HEK293T (cell line): ENCODE measurements around the gene CRCP.

Experiments
- CTCF ChIA-PET: fragments of 350-600 bp; formaldehyde crosslinking; extraction: SDS; loops from one replicate; lab custom pipeline; 2021; ENCODE audit warnings: antibody characterized with exemption, inconsistent platforms; lab: Yijun Ruan, JAX
- POLR2A ChIA-PET: fragments of 350-600 bp; formaldehyde crosslinking; extraction: SDS; loops from one replicate; lab custom pipeline; 2020; ENCODE audit warnings: antibody characterized with exemption, inconsistent platforms; lab: Yijun Ruan, JAX
- DNase-seq: peaks from one replicate; pipeline ENCODE4 v3.0.0; 2012; ENCODE audit warnings: mixed read lengths; ENCODE audit errors: extremely low spot score
- ARNT ChIP-seq: fragments of 450-650 bp; IDR thresholded peaks from 2 replicates; pipeline ENCODE4 v1.6.1; 2017; ENCODE audit warnings: mild to moderate bottlenecking
- BHLHE40 ChIP-seq: fragments of 450-650 bp; IDR thresholded peaks from 2 replicates; pipeline ENCODE4 v1.6.1; 2016; ENCODE audit warnings: mild to moderate bottlenecking, moderate library complexity, borderline replicate concordance
- CTBP1 ChIP-seq: fragments of 450-650 bp; IDR thresholded peaks from 2 replicates; pipeline ENCODE4 v1.6.1; 2016; ENCODE audit warnings: borderline replicate concordance
- ELF4 ChIP-seq: fragments of 450-650 bp; IDR thresholded peaks from 2 replicates; pipeline ENCODE4 v1.6.1; 2017; ENCODE audit warnings: antibody characterized with exemption
- FOXA1 ChIP-seq: fragments of 450-650 bp; IDR thresholded peaks from 2 replicates; pipeline ENCODE4 v1.6.1; 2016; ENCODE audit warnings: mild to moderate bottlenecking
- FOXK2 ChIP-seq: fragments of 450-650 bp; IDR thresholded peaks from 2 replicates; pipeline ENCODE4 v1.6.1; 2016; ENCODE audit warnings: mild to moderate bottlenecking
- FOXM1 ChIP-seq: fragments of 450-650 bp; IDR thresholded peaks from 2 replicates; pipeline ENCODE4 v1.6.1; 2017; ENCODE audit warnings: mild to moderate bottlenecking, borderline replicate concordance
- HDGF ChIP-seq: fragments of 450-650 bp; IDR thresholded peaks from 2 replicates; pipeline ENCODE4 v1.6.1; 2017; ENCODE audit warnings: antibody characterized with exemption, borderline replicate concordance
- L3MBTL2 ChIP-seq: fragments of 450-650 bp; conservative IDR thresholded peaks from 2 replicates; pipeline ENCODE4 v1.6.1; 2016; ENCODE audit warnings: mild to moderate bottlenecking
- LEF1 ChIP-seq: fragments of 450-650 bp; IDR thresholded peaks from 2 replicates; pipeline ENCODE4 v1.6.1; 2017; ENCODE audit warnings: mild to moderate bottlenecking, borderline replicate concordance
- NFRKB ChIP-seq: fragments of 450-650 bp; IDR thresholded peaks from 2 replicates; pipeline ENCODE4 v1.6.1; 2016; ENCODE audit warnings: mild to moderate bottlenecking, moderate library complexity
- SP1 ChIP-seq: fragments of 450-650 bp; IDR thresholded peaks from 2 replicates; pipeline ENCODE4 v1.6.1; 2017
- SUZ12 ChIP-seq: fragments of 450-650 bp; IDR thresholded peaks from 2 replicates; pipeline ENCODE4 v1.6.1; 2016; ENCODE audit warnings: mild to moderate bottlenecking
- TARDBP ChIP-seq: fragments of 450-650 bp; IDR thresholded peaks from 2 replicates; pipeline ENCODE4 v1.6.1; 2016
- ZNF384 ChIP-seq: fragments of 450-650 bp; IDR thresholded peaks from 2 replicates; pipeline ENCODE4 v1.6.1; 2016
- TF ChIP-seq, protein P1 (sequence below): fragments of 450-650 bp; IDR thresholded peaks from 2 replicates; pipeline ENCODE4 v1.6.1; 2016

The CRCP gene

DNA sequence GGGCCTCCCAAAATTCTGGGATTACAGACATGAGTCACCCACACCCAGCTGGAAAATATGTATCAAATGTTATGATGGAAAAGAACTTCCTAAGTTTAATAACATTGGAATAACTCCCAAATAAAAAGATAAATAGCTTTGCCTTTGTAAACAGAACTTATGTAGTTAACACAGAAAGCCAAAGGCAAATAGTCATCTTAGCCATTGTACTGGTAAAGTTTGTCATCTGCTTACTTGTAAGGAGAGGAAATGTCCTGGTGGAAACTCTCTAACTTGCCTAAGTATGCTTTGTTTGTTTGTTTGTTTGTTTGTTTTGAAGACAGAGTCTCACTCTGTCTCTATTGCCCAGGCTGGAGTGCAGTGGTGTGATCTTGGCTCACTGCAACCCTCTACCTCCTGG is 66.7 kb downstream of the CRCP start:
- no peak for DNase-seq
- POLR2A ChIA-PET = interaction anchor here (0.7 kb wide), 1 partner anchor 24 kb away, joined by 3 read pairs; the partner anchor contains the start of gene TPST1
- TF ChIP-seq BHLHE40 = no peak
- TF ChIP-seq SUZ12 = no peak
- no peak for TF ChIP-seq ELF4
- TF ChIP-seq, protein P1, sequence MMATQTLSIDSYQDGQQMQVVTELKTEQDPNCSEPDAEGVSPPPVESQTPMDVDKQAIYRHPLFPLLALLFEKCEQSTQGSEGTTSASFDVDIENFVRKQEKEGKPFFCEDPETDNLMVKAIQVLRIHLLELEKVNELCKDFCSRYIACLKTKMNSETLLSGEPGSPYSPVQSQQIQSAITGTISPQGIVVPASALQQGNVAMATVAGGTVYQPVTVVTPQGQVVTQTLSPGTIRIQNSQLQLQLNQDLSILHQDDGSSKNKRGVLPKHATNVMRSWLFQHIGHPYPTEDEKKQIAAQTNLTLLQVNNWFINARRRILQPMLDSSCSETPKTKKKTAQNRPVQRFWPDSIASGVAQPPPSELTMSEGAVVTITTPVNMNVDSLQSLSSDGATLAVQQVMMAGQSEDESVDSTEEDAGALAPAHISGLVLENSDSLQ = no peak
- CTCF ChIA-PET = interaction anchor here (0.6 kb wide), 1 partner anchor 61 kb away, joined by 3 read pairs; no protein-coding TSS in a partner anchor

DNA sequence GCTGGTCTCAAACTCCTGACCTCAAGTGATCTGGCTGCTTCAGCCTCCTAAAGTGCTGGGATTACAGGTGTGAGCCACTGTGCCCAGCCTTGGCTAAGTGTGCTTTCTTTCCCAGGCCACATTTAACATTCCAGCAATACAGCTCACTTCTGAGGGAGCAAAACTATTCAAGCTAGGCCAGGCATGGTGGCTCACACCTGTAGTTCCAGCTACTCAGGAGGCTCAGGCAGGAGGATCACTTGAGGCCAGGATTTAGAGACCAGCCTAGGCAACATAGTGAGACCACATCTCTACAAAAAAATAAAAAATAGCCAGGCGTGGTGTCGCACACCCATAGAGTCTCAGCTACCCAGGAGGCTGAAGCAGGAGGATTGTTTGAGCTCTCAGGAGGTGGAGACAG is 67.2 kb downstream of the CRCP start:
- CTCF ChIA-PET = interaction anchor here (0.6 kb wide), 1 partner anchor 61 kb away, joined by 3 read pairs; no protein-coding TSS in a partner anchor
- POLR2A ChIA-PET = interaction anchor here (0.7 kb wide), 1 partner anchor 23 kb away, joined by 3 read pairs; the partner anchor contains the start of gene TPST1
- DNase-seq = no peak
- TF ChIP-seq ARNT = no peak

DNA sequence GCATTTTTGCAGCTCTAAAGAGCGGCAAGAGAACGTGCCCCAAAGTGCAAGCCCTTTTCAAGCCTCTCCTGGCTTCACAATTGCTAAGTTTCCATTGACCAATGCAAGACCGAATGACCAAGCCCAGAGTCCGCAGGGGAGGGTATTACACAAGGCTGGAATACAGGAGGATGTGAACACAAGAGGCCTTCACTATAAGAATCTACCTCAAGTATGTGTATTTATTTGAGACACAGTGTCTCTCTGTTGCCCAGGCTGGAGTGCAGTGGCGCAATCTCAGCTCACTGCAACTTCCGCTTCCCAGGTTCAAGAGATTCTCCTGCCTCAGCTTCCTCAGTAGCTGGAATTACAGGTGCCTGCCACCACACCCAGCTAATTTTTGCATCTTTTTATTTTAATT is 68.3 kb downstream of the CRCP start:
- no peak for DNase-seq
- CTCF ChIA-PET = interaction anchor here (0.7 kb wide), 1 partner anchor 97 kb away, joined by 3 read pairs; no protein-coding TSS in a partner anchor
- TF ChIP-seq ARNT = no peak
- POLR2A ChIA-PET = no interaction called here

DNA sequence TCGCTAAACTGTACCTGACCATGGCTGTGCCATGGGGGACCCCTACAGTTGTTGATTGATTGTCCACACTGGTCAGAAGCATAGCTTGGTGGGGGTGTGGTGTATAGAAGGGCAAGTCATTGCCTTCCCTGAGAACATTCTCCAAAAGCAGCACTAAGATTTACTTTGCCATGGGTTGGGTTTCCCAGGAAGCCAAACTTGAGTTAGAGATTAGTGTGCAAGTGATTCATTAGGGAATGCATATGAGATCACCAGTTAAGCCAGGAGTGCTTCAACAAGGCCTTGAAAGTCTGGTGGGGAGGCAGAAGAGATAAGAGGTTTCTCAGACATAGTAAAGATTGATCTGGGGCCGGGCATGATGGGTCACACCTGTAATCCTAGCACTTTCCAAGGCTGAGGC is 69.1 kb downstream of the CRCP start:
- CTCF ChIA-PET = no interaction called here
- TF ChIP-seq BHLHE40 = no peak
- TF ChIP-seq ELF4 = no peak
- TF ChIP-seq FOXK2 = no peak
- no peak for TF ChIP-seq NFRKB
- TF ChIP-seq, protein P1 = no peak
- TF ChIP-seq FOXM1 = no peak
- TF ChIP-seq SUZ12 = no peak
- TF ChIP-seq LEF1 = no peak
- no peak for TF ChIP-seq HDGF
- TF ChIP-seq L3MBTL2 = no peak
- no peak for TF ChIP-seq FOXA1
- no peak for TF ChIP-seq CTBP1
- TF ChIP-seq SP1 = no peak
- no peak for TF ChIP-seq TARDBP
- TF ChIP-seq ARNT = no peak
- no peak for TF ChIP-seq ZNF384
- DNase-seq = no peak
- POLR2A ChIA-PET = no interaction called here

DNA sequence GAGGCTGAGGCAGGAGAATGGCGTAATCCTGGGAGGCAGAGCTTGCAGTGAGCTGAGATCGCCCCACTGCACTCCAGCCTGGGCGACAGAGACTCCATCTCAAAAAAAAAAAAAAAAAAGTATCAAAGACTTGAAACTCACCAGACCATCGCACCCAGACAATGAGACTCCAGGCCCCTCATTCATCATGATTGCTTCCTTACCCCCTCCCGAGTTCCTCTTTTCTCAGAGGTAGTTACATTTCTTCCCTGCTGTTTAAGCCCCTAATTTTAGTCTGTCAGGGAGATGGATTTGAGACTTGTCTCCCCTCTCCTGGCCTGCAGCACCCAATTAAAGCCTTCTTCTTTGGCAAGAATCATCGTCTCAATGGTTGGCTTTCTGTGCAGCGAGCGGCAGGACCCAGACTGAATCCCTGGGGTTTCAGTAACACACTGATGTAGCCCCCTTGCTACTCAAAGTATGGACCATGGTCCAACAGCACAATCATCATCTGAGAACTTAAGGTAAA is 71.1 kb downstream of the CRCP start:
- ChIA-PET POLR2A (interaction anchor here (1.2 kb wide), 1 partner anchor 19 kb away, joined by 4 read pairs; the partner anchor contains the start of gene TPST1), CTCF (no interaction called here)
- DNase-seq = no peak
- no peak for TF ChIP-seq LEF1
- no peak for TF ChIP-seq CTBP1
- TF ChIP-seq TARDBP = no peak
- TF ChIP-seq HDGF = no peak
- TF ChIP-seq BHLHE40 = no peak
- no peak for TF ChIP-seq FOXK2
- TF ChIP-seq SUZ12 = no peak
- TF ChIP-seq FOXM1 = no peak

DNA sequence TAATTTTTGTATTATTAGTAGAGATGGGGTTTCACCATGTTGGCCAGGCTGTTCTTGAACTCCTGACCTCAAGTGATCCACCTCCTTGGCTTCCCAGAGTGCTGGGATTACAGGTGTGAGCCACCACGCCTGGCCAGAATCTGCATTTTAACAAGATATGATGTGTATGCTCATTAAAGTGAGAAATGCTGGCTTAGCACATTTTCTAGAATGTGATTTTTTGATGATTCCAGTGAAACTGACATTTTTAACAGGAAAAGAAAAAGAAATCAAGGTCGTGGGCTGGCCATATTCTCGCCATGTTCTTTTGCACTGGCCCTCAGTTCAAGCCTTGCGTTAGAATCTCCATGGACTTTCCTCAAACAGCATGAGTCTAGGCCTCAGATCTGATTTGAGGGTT is 72.3 kb downstream of the CRCP start:
- ChIA-PET POLR2A (no interaction called here), CTCF (no interaction called here)
- no peak for DNase-seq
- TF ChIP-seq L3MBTL2 (no peak), BHLHE40 (no peak), LEF1 (no peak), CTBP1 (no peak), NFRKB (no peak), SUZ12 (no peak), HDGF (no peak), ARNT (no peak), TARDBP (no peak), FOXM1 (no peak), ZNF384 (no peak), SP1 (no peak), FOXA1 (no peak), FOXK2 (no peak), ELF4 (no peak)
- TF ChIP-seq, protein P1 = no peak

DNA sequence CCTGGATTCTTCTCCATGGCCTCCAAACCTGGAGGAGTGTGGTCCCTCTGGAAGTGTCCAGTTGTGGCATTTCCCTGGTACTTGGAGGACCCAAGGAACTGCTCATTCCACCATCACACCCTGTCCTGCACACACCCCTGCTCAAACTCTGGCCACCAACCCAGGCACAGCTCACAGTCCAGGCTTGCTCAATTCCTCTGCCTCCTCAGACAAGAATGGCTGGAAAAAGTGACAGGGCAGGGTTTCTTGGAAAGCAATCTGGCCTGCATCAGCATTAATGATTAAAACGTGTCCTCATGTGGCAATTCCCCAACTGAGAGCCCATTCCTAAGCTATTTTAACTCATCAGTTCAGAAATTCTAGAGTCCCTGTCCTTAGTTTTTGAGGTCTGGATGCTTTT is 73.3 kb downstream of the CRCP start:
- POLR2A ChIA-PET = interaction anchor here (0.7 kb wide), 1 partner anchor 17 kb away, joined by 3 read pairs; no protein-coding TSS in a partner anchor
- no peak for DNase-seq
- CTCF ChIA-PET = no interaction called here
- TF ChIP-seq CTBP1 (no peak), TARDBP (no peak), FOXK2 (no peak)
- TF ChIP-seq, protein P1 = no peak
